ENCODE measurements around the gene NEURL1B. TPM values are rescaled to one million over a fixed set of nuclear protein-coding genes. Genes with fewer than 3 reads are reported as not detected.

NEURL1B gene
- total and polyA plus RNA-seq, 8 donors, result 2.8 to 7.8 (median 3.9) TPM

GRCh38 chr5:172727551-172727950 is 86.5 kb downstream of the NEURL1B start:
- H3K27me3 ChIP-seq, result no peaks in the 10 kb centered on the region
- H3K36me3 ChIP-seq, result no peaks in the 10 kb centered on the region
- H3K9me3 ChIP-seq, result no peaks in the 10 kb centered on the region
- FAIRE-seq (no peak), ATAC-seq (no peak), DNase-seq (peak in 1 of 6 donors; percentile 51)
- H3K4me3 ChIP-seq, result no peak overlapping the region
- H3K4me1 ChIP-seq, result peaks cover 0 to 3% (median 0%) of the 10 kb centered on the region in 3 donors
- no peak overlapping the region for H3K27ac ChIP-seq
- 62 to 64% methylated on average over 7 of the region's 7 CpGs for WGBS, 2 donors
- intact Hi-C loops (cut with DNase I), result loop anchor here in 1 of 3 donors (5.0 kb wide), 1 partner anchor 190 kb away; no protein-coding TSS in a partner anchor
- no peak for TF ChIP-seq CTCF (IDR thresholded peaks at IDR 0.05)

GRCh38 chr5:172728481-172729241 is 87.6 kb downstream of the NEURL1B start:
- Histone ChIP-seq H3K27me3 (no peaks in the 10 kb centered on the region), H3K4me3 (no peak overlapping the region), H3K4me1 (peaks cover 0 to 6% (median 0%) of the 10 kb centered on the region in 3 donors), H3K36me3 (no peaks in the 10 kb centered on the region), H3K9me3 (no peaks in the 10 kb centered on the region), H3K27ac (no peak overlapping the region)
- intact Hi-C loops (cut with DNase I), result loop anchor here in 1 of 3 donors (5.0 kb wide), 1 partner anchor 189 kb away; no protein-coding TSS in a partner anchor
- FAIRE-seq, result no peak
- no peak for DNase-seq
- 82 to 85% methylated on average over 10 of the region's 10 CpGs for WGBS, 2 donors
- no peak for TF ChIP-seq CTCF (IDR thresholded peaks at IDR 0.05)
- ATAC-seq, result no peak

- H3K36me3 ChIP-seq, result no peaks in the 10 kb centered on the region
- FAIRE-seq, result no peak
- intact Hi-C loops (cut with DNase I), result loop anchor here in 1 of 3 donors (5.0 kb wide), 1 partner anchor 188 kb away; no protein-coding TSS in a partner anchor
- 92 to 93% methylated on average over 13 of the region's 13 CpGs for WGBS, 2 donors
- ATAC-seq, result no peak
- H3K9me3 ChIP-seq, result no peaks in the 10 kb centered on the region
- no peaks in the 10 kb centered on the region for H3K27me3 ChIP-seq
- no peak for DNase-seq
- TF ChIP-seq CTCF (IDR thresholded peaks at IDR 0.05), result no peak
- H3K4me3 ChIP-seq, result no peak overlapping the region
- H3K27ac ChIP-seq, result no peak overlapping the region
- peaks cover 0 to 9% (median 0%) of the 10 kb centered on the region in 3 donors for H3K4me1 ChIP-seq
Observed at GRCh38 chr5:172729588-172729987, 88.5 kb downstream of the NEURL1B start.

- ATAC-seq (no peak), FAIRE-seq (no peak), DNase-seq (no peak)
- Histone ChIP-seq H3K36me3 (no peaks in the 10 kb centered on the region), H3K27me3 (no peaks in the 10 kb centered on the region), H3K27ac (no peak overlapping the region), H3K4me3 (no peak overlapping the region), H3K9me3 (no peaks in the 10 kb centered on the region), H3K4me1 (peaks cover 0 to 9% (median 0%) of the 10 kb centered on the region in 3 donors)
- intact Hi-C loops (cut with DNase I), result no loop called here
- WGBS, 2 donors, result 87 to 93% methylated on average over 6 of the region's 6 CpGs
- no peak for TF ChIP-seq CTCF (IDR thresholded peaks at IDR 0.05)
Observed at GRCh38 chr5:172730222-172730621, 89.2 kb downstream of the NEURL1B start.

Data from pancreas (tissue), 10 donors.